GM20431 (cell line): ENCODE measurements around the gene ENTHD1.

ENCODE experiments used
- in situ Hi-C: fragments of 300-500 bp; cut with MseI, MboI; formaldehyde crosslinking; loops from one replicate; pipeline ENCODE4 v1.15.0; 2020; ENCODE audit warnings: low sequenced_read_pairs; ENCODE audit not compliant: unreplicated experiment

The ENTHD1 gene

DNA sequence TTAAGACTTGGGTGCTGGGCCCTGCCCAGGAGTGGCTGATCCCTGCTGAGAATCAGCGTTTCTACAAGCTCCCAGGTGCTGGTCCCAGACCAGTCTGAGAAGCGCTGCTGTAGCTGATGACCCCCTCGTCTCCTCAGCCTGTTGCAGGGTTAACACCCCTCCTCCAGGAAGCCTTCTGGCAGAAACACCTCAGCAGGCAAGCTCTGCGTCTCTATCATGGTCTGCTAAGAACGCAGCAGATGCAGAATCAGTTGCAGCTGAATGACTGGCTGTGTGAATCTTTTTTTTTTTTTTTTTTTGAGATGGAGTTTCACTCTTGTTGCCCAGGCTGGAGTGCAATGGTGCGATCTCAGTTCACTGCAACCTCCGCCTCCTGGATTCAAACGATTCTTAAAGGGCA lies 190.5 kb downstream of the ENTHD1 start:
- in situ Hi-C loops: no loop called here

- in situ Hi-C loops: no loop called here
Observed at GRCh38 chr22:39700565-39700964, 193.0 kb downstream of the ENTHD1 start.

GRCh38 chr22:39699631-39700360 lies 193.8 kb downstream of the ENTHD1 start:
- in situ Hi-C loops: no loop called here

DNA sequence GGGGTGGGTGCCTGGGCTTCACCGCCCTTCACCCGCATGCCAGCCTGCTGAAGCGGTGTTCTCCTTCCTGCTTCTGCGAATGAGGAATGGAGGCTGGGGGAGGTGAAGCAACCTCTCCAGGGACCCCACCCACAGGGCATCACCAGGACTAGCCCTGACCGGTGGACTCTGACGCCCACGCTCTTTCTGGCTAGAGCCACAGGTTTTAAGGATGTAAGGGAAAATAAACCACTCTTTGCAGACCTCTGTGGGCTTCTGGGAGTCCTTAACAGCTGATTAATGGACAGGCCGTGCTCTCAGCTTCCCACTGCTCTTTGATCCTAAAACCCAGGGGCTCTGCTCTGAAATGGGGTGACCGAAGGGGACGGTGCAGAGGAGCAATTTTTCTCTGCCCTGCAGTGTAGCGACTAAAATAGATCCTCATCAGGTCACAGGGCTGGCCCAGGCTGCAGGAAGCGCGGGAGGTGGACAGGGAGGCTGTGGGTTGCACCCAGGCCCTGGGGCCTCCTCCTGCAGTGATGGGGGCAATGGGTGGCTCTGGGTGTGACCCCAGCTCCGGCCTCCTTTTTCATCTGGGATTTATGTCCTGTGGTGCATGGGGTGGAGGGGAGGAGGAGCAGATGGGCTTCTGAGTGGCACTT lies 195.7 kb downstream of the ENTHD1 start:
- in situ Hi-C loops: no loop called here

- in situ Hi-C loops: no loop called here
Observed at GRCh38 chr22:39693943-39694500, 199.5 kb downstream of the ENTHD1 start.
